DND-41 (cell line): Measurements from ENCODE around the gene SCGB3A2.

Source experiments
- ATAC-seq: fragments of 200-7000 bp; cut with Tn5 transposase; 3 replicates; pipeline ENCODE4 v1.9.1; 2021; ENCODE audit warnings: low read depth; ENCODE audit not compliant: insufficient read depth
- DNase-seq: peaks from one replicate; pipeline ENCODE4 v3.0.0-alpha.2; 2020
- H2AFZ ChIP-seq: 2 replicates; pipeline ENCODE4 v1.6.0; 2012; ENCODE audit warnings: low read depth, low read length
- H3K27ac ChIP-seq: 2 replicates; pipeline ENCODE4 v1.5.1; 2012; ENCODE audit warnings: low read length, inconsistent platforms
- H3K27me3 ChIP-seq: fragments of 200-600 bp; sonication (generic); 2 replicates; pipeline ENCODE4 v1.6.0; 2012; ENCODE audit warnings: low read length, mild to moderate bottlenecking, inconsistent platforms; ENCODE audit not compliant: insufficient read depth, poor library complexity
- H3K36me3 ChIP-seq: 2 replicates; pipeline ENCODE4 v1.5.1; 2012; ENCODE audit warnings: low read length, inconsistent platforms; ENCODE audit not compliant: insufficient read depth
- H3K4me1 ChIP-seq: 2 replicates; pipeline ENCODE4 v1.5.1; 2012; ENCODE audit warnings: mild to moderate bottlenecking, low read length; ENCODE audit not compliant: insufficient read depth
- H3K4me2 ChIP-seq: 2 replicates; pipeline ENCODE4 v1.6.0; 2012; ENCODE audit warnings: mild to moderate bottlenecking, moderate library complexity, low read length, inconsistent platforms; ENCODE audit not compliant: insufficient read depth
- H3K4me3 ChIP-seq, 2 experiments: fragments of 200-600 bp in 1 of 2; shearing (Covaris generic) in 1 of 2; 2 replicates each; pipeline ENCODE4 v1.5.1; 2012 to 2016; ENCODE audit warnings: inconsistent platforms in 2 of 2, low read length in 2 of 2, mild to moderate bottlenecking in 2 of 2, low read depth in 1 of 2, moderate library complexity in 1 of 2
- H3K79me2 ChIP-seq: 2 replicates; pipeline ENCODE4 v1.6.0; 2012; ENCODE audit warnings: low read length, inconsistent platforms; ENCODE audit not compliant: insufficient read depth
- H3K9ac ChIP-seq: 2 replicates; pipeline ENCODE4 v1.6.0; 2012; ENCODE audit warnings: low read depth, mild to moderate bottlenecking, inconsistent platforms, low read length, moderate library complexity
- H3K9me3 ChIP-seq: 2 replicates; pipeline ENCODE4 v1.5.1; 2012; ENCODE audit warnings: low read length, moderate library complexity, mild to moderate bottlenecking, inconsistent platforms; ENCODE audit not compliant: insufficient read depth, severe bottlenecking
- H4K20me1 ChIP-seq: 2 replicates; pipeline ENCODE4 v1.6.0; 2012; ENCODE audit warnings: low read length; ENCODE audit not compliant: insufficient read depth
- CTCF ChIP-seq: IDR thresholded peaks from 2 replicates; pipeline ENCODE4 v1.5.1; 2012; ENCODE audit warnings: borderline replicate concordance, low read length, moderate library complexity, mild to moderate bottlenecking; ENCODE audit not compliant: poor library complexity, severe bottlenecking; ENCODE audit errors: extremely low read depth
- EZH2 ChIP-seq: IDR thresholded peaks from 3 replicates; pipeline ENCODE4 v1.6.1; 2012; ENCODE audit warnings: borderline replicate concordance, low read depth, mild to moderate bottlenecking, moderate library complexity, low read length, inconsistent platforms; ENCODE audit not compliant: severe bottlenecking

The SCGB3A2 gene

DNA sequence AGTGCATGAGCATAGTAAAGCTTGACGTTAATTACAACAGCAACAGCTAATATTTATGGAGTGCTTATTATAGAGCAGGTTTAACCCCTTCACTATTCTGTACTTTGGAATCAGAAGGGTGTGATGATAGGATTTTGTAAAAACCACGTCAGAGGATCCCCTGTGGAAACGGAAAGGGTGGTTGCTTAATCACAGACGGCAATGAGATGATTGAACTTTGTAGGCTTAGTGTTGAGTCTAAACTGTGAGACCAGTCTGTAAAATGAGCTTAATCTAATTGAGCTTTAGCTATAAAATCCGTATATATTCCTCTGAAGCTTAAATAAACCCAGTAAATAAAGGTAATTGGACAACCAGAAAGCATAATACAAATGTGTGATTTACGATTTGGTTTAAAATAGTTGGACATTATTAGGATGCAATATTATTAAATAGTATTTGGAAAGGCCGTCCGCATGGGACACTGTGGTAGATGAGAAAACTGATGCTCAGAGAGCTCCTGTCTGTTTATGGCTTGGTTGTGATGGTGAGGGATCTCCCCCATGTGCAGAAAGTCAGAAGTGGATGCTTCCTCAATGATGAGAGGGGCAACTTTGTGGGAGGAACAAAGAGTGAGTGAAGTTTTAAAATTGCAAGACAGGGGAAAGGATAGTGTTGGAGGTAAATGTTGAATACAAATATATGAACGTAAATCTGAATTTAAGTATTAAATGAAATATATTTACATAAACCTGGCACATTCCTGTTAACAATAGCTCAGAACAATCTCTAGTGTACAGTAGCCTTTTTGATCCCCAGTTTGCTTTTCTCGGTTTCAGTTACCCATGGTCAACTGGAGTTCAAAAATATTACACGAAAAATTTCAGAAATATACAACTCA lies 23.4 kb upstream of the SCGB3A2 start:
- Histone ChIP-seq H3K79me2 (no peaks in the 10 kb centered on the region), H3K27ac (no peak overlapping the region), H3K36me3 (no peaks in the 10 kb centered on the region), H3K4me2 (no peak overlapping the region), H3K4me1 (no peaks in the 10 kb centered on the region), H3K4me3 (no peak overlapping the region), H2AFZ (no peak overlapping the region), H3K9me3 (no peaks in the 10 kb centered on the region), H3K9ac (no peak overlapping the region), H4K20me1 (no peaks in the 10 kb centered on the region), H3K27me3 (no peaks in the 10 kb centered on the region)
- TF ChIP-seq EZH2 (no peak), CTCF (no peak)
- no peak for ATAC-seq
- DNase-seq = no peak

DNA sequence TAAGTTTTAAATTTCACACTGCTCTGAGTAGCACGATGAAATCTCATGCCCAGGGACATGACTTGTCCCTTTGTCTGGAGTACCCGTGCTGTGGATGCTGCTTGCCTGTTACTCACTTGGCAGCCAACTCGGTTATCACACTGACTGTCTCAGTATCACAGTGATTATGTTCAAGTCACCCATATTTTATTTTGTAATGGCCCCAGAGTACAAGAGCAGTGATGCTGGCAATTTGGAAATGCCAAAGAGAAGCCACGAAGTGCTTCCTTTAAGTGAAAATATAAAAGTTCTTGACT lies 22.8 kb upstream of the SCGB3A2 start:
- ATAC-seq (no peak), DNase-seq (no peak)
- Histone ChIP-seq H4K20me1 (no peaks in the 10 kb centered on the region), H3K9ac (no peak overlapping the region), H3K4me2 (no peak overlapping the region), H3K9me3 (no peaks in the 10 kb centered on the region), H3K27me3 (no peaks in the 10 kb centered on the region), H3K4me3 (no peak overlapping the region), H3K36me3 (no peaks in the 10 kb centered on the region), H3K79me2 (no peaks in the 10 kb centered on the region), H3K4me1 (no peaks in the 10 kb centered on the region), H2AFZ (no peak overlapping the region), H3K27ac (no peak overlapping the region)
- TF ChIP-seq CTCF (no peak), EZH2 (no peak)

DNA sequence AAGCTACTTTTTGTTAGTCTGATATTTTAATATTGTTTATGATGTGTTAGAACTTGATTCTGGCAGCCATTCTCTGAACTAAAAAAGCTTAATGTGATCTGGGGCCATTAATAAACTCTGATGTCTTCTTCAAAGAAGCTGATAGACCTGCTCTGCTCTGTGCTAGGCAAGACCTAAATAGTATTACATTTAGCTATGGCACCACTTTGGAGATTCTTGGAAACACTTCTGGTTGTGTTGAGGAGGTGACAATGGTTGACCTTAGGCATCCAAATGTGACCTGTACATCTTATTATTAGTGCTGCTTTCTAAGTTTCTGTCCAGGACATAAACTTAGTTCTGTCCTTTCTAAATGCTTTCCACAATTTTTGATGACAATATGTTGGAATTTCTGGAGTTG lies 21.7 kb upstream of the SCGB3A2 start:
- no peak overlapping the region for H3K4me2 ChIP-seq
- H2AFZ ChIP-seq = no peak overlapping the region
- no peak overlapping the region for H3K4me3 ChIP-seq
- no peaks in the 10 kb centered on the region for H3K79me2 ChIP-seq
- H3K36me3 ChIP-seq = no peaks in the 10 kb centered on the region
- ATAC-seq = no peak
- H4K20me1 ChIP-seq = no peaks in the 10 kb centered on the region
- no peak overlapping the region for H3K27ac ChIP-seq
- H3K9ac ChIP-seq = no peak overlapping the region
- TF ChIP-seq CTCF (no peak), EZH2 (no peak)
- no peaks in the 10 kb centered on the region for H3K9me3 ChIP-seq
- DNase-seq = no peak
- no peaks in the 10 kb centered on the region for H3K4me1 ChIP-seq
- peaks cover 1% of the 10 kb centered on the region for H3K27me3 ChIP-seq
